ENCODE data around the gene PCDH9.

- TF ChIP-seq CTCF (IDR thresholded peaks at IDR 0.05) (no peak), EZH2phosphoT487 (IDR thresholded peaks at IDR 0.05; ENCODE audit: borderline replicate concordance, low read depth) (no peak), TEAD4 (IDR thresholded peaks at IDR 0.05; ENCODE audit: borderline replicate concordance, insufficient read depth) (no peak), RFX5 (IDR thresholded peaks at IDR 0.05; ENCODE audit: low read length) (no peak), YY1 (IDR thresholded peaks at IDR 0.05; ENCODE audit: low read depth) (no peak), POLR2AphosphoS5 (IDR thresholded peaks at IDR 0.05; ENCODE audit: low read depth, low read length) (no peak), RAD21 (IDR thresholded peaks at IDR 0.05; ENCODE audit: low read length) (no peak), SIN3A (IDR thresholded peaks at IDR 0.05; ENCODE audit: borderline replicate concordance, low read depth, low read length) (no peak), TAF1 (IDR thresholded peaks at IDR 0.05; ENCODE audit: borderline replicate concordance, low read depth, low read length) (no peak), SMC3 (IDR thresholded peaks at IDR 0.05; ENCODE audit: low read depth, low read length) (no peak)
These were observed 738.9 kb downstream of the PCDH9 start for GRCh38 chr13:66491251-66491650.

Data from SK-N-SH (cell line).